GM18499 (cell line): ENCODE measurements around the gene MARVELD2.

Experiments
- ATAC-seq: cut with Tn5 transposase; IDR thresholded peaks from one replicate; pipeline ENCODE4 v1.9.1; 2021; ENCODE audit warnings: moderate number of reproducible peaks; ENCODE audit not compliant: insufficient read depth, unreplicated experiment

The MARVELD2 gene

DNA sequence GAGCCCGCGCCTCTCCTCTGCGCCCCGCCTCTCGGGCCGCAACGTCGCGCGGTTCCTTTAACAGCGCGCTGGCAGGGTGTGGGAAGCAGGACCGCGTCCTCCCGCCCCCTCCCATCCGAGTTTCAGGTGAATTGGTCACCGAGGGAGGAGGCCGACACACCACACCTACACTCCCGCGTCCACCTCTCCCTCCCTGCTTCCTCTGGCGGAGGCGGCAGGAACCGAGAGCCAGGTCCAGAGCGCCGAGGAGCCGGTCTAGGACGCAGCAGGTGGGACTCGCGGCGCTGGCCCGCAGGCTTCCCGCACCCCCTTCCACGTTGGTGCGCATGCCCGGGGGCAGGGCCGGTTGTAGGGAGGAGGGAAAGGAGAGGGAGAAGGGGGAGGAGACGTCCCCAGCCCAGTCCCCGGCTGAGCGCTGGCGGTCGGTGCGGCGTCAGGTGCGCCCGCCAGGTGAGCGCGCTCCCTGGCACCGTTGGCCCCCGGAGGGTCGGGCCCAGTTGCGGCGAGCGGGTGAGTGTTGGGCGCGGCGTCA, 77.5 kb downstream of the MARVELD2 start, which contains the start of gene OCLN:
OCLN (plus strand) TSS at position 400 of the 532 bp plus-strand sequence. CDS start 11,455 bp downstream, outside the sequence.
- no peak for ATAC-seq

DNA sequence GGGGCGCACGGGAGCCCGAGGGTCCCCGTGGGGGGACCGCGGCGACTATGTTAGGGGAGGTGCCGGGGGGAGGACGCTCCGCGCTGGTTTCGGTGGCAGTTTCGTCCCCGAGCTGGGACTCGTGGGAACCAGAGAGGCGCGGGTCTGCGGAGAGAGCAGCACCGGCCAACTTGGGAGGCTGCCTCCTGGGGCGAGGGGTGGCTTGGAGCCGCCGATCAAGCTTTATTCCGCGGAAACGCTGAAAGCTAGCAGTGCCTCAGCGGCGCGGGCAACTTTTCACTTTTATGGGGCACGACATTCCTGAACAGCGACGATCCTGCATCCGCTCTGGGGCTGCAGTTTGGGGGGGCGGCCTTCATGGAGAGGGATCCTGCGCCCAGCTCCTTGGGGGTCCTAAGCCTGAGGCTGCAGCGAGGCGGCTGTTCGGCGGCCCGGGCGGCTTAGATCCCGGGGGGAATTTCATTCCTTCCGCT, 78.0 kb downstream of the MARVELD2 start:
- ATAC-seq = no peak

DNA sequence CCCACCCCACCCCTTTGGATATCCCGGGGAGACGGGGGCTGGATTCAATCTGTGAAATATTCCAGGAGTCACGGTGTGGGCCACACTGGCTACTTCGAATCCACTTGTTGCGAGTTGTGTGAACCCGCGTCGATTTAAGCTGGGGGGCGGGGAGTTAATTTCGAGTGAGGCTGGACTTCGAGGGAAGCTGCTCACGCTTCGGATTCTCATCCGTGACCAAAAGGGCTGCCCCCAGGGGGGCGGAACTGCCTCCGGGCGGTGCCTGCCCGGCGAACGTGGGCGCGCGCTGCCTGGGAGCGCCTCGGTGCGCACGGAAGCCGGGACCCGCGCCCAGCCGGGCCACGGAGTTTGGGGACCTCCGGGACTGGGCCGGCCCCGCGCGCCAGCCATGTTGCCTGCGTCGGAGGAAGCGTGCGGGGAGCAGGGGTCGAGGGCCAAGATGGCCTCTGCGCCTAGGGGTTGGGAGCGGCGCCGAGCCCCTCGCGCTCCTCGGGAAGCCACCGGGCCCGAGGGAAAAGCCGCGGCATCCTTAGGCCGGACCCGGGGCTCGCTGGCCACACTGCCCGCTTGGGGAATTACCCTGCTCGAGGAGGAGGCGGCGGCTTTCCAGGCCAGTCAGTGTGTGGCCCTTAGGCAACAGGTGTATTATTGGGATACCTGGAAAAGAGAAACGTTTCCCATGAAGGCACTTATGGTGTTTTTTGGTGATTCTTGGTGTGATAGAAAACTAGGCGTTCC, 78.6 kb downstream of the MARVELD2 start:
- no peak for ATAC-seq
